Uterus (tissue), 4 donors: Measurements from ENCODE around the gene SNX5. TPM values are rescaled to one million over a fixed set of nuclear protein-coding genes. Genes with fewer than 3 reads are reported as not detected.

Experiments used
- DNase-seq, 2 donors: peaks; one replicate each; pipeline ENCODE4 v3.0.0-alpha.2; 2019 to 2020
- H3K27ac ChIP-seq, 2 donors: fragments of 200-600 bp; sonication (generic); 1 replicate in 1 of 2; 2 replicates in 1 of 2; pipeline ENCODE4 v1.5.1; 2016 to 2018
- H3K27me3 ChIP-seq, 2 donors: fragments of 200-600 bp; sonication (generic); one replicate each; pipeline ENCODE4 v1.5.1; 2018 to 2019; ENCODE audit warnings: control low read depth in 1 of 2
- H3K36me3 ChIP-seq, 2 donors: fragments of 200-600 bp; sonication (generic); one replicate each; pipeline ENCODE4 v1.5.1; 2019; ENCODE audit warnings: control low read depth in 1 of 2
- H3K4me1 ChIP-seq, 2 donors: fragments of 200-600 bp; sonication (generic); one replicate each; pipeline ENCODE4 v1.5.1; 2018 to 2019; ENCODE audit warnings: control low read depth in 1 of 2
- H3K4me3 ChIP-seq, 2 donors: fragments of 200-600 bp; sonication (generic); 1 replicate in 1 of 2; 2 replicates in 1 of 2; pipeline ENCODE4 v1.5.1; 2018 to 2019; ENCODE audit warnings: mild to moderate bottlenecking in 1 of 2
- H3K9me3 ChIP-seq, 2 donors: fragments of 200-600 bp; sonication (generic); one replicate each; pipeline ENCODE4 v1.5.1; 2019; ENCODE audit warnings: control low read depth in 1 of 2
- CTCF ChIP-seq, 4 experiments: fragments of 200-600 bp in 2 of 4; fragments of 450-650 bp in 2 of 4; sonication (generic) in 2 of 4; IDR thresholded peaks; one replicate each; pipeline ENCODE4 v1.5.1; 2016 to 2019; ENCODE audit warnings: antibody characterized with exemption in 4 of 4, mild to moderate bottlenecking in 2 of 4, moderate library complexity in 1 of 4
- POLR2A ChIP-seq, 2 donors: fragments of 450-650 bp; IDR thresholded peaks; one replicate each; pipeline ENCODE4 v1.6.1; 2016; ENCODE audit warnings: antibody characterized with exemption in 2 of 2, mild to moderate bottlenecking in 1 of 2, moderate library complexity in 1 of 2
- intact Hi-C: fragments of 100-400 bp; cut with DNase I; formaldehyde crosslinking; loops from one replicate; pipeline ENCODE4 v1.15.1; 2023; ENCODE audit warnings: low total_unique reads
- total RNA-seq, 4 donors: library from RNA; depleted of rRNA in 3 of 4; stranded (reverse); fragments of >200 nt in 3 of 4; gene quantifications; one replicate each; pipeline versions ENCODE4 v1.1.0 to v1.2.4, GENCODE V29; 2014 to 2023
- donor health status: DM: yes; HTN: yes; CAD: no.

The SNX5 gene
- total RNA-seq, 4 donors from 2014 or later, result 71.2 to 207 (median 110) TPM

GRCh38 chr20:17925141-17925939 lies 43.3 kb downstream of the SNX5 start:
- Histone ChIP-seq H3K27ac (no peak overlapping the region), H3K4me1 (no peaks in the 10 kb centered on the region), H3K4me3 (no peak overlapping the region), H3K36me3 (no peaks in the 10 kb centered on the region), H3K27me3 (no peaks in the 10 kb centered on the region), H3K9me3 (no peaks in the 10 kb centered on the region)
- DNase-seq, result no peak
- TF ChIP-seq POLR2A (IDR thresholded peaks at IDR 0.05) (no peak), CTCF (IDR thresholded peaks at IDR 0.05) (no peak)
- intact Hi-C loops, result no loop called here

- no peaks in the 10 kb centered on the region for H3K9me3 ChIP-seq
- H3K27ac ChIP-seq, result no peak overlapping the region
- H3K4me1 ChIP-seq, result no peaks in the 10 kb centered on the region
- intact Hi-C loops, result no loop called here
- H3K36me3 ChIP-seq, result no peaks in the 10 kb centered on the region
- TF ChIP-seq POLR2A (IDR thresholded peaks at IDR 0.05), result no peak
- no peak for TF ChIP-seq CTCF (IDR thresholded peaks at IDR 0.05)
- DNase-seq, result no peak
- no peak overlapping the region for H3K4me3 ChIP-seq
- no peaks in the 10 kb centered on the region for H3K27me3 ChIP-seq
These were observed 46.8 kb downstream of the SNX5 start for GRCh38 chr20:17921774-17922173.

DNA sequence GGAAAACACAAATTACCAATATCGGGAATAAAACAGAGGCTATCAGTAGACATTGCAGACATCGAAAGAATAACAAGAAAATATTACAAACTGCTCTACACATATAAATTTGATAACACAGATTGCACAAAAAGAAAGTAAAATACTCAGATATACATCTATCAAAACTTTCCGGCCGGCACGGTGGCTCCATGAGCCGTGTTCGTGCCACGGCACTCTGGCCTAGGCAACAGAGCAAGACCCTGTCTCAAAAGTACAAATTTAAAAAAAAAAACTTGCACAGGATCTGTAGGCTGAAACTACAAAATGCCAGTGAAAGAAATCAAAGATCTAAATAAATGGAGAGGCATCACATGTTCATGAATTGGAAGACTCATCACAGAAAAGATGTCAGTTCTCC lies 49.4 kb downstream of the SNX5 start:
- intact Hi-C loops, result no loop called here
- no peak for DNase-seq
- TF ChIP-seq POLR2A (IDR thresholded peaks at IDR 0.05) (no peak), CTCF (IDR thresholded peaks at IDR 0.05) (no peak)
- no peaks in the 10 kb centered on the region for H3K36me3 ChIP-seq
- H3K9me3 ChIP-seq, result no peaks in the 10 kb centered on the region
- H3K27ac ChIP-seq, result no peak overlapping the region
- no peaks in the 10 kb centered on the region for H3K4me1 ChIP-seq
- H3K4me3 ChIP-seq, result no peak overlapping the region
- no peaks in the 10 kb centered on the region for H3K27me3 ChIP-seq

- DNase-seq, result no peak
- Histone ChIP-seq H3K27me3 (no peaks in the 10 kb centered on the region), H3K9me3 (no peaks in the 10 kb centered on the region), H3K27ac (no peak overlapping the region), H3K4me1 (no peaks in the 10 kb centered on the region), H3K36me3 (no peaks in the 10 kb centered on the region), H3K4me3 (no peak overlapping the region)
- intact Hi-C loops, result no loop called here
- TF ChIP-seq CTCF (IDR thresholded peaks at IDR 0.05) (no peak), POLR2A (IDR thresholded peaks at IDR 0.05) (no peak)
These were observed 50.6 kb downstream of the SNX5 start for GRCh38 chr20:17917832-17918618.

DNA sequence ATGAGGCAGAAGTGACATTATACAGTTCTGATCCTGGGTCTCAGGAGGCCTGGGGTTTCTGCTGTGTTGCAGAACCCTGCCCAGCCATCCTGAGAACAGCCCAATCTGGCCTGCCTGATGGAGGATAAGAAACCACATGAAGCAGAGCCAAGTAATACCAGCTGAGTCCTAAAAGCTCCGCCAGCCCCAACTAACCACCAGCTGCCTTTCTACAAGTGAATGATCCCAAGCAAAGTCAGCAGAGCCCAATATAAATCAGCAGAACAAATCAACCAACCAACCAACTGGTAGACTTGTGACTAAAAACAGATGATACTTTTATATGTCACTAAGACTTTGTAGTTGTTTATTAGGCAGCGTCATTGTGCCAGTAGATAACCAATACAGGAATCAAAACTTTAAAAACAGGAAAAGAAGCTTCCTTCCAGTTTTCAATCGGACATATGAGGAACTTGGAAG lies 52.1 kb downstream of the SNX5 start:
- DNase-seq, result no peak
- Histone ChIP-seq H3K4me1 (peaks cover 0 to 6% of the 10 kb centered on the region in 2 donors), H3K36me3 (no peaks in the 10 kb centered on the region), H3K27ac (no peak overlapping the region), H3K9me3 (no peaks in the 10 kb centered on the region), H3K27me3 (no peaks in the 10 kb centered on the region), H3K4me3 (no peak overlapping the region)
- intact Hi-C loops, result no loop called here
- TF ChIP-seq POLR2A (IDR thresholded peaks at IDR 0.05) (no peak), CTCF (IDR thresholded peaks at IDR 0.05) (no peak)
